Hepatocyte (in vitro differentiated cells): ENCODE results near the gene FAM237B. TPM values are rescaled to one million over a fixed set of nuclear protein-coding genes. Genes with fewer than 3 reads are reported as not detected.

Experiments
- DNase-seq: peaks from one replicate; pipeline ENCODE4 v3.0.0-alpha.2; 2016; ENCODE audit warnings: low spot score
- H2AFZ ChIP-seq: fragments of 200-600 bp; sonication (generic); 2 replicates; pipeline ENCODE4 v1.6.0; 2016; ENCODE audit warnings: antibody characterized with exemption, mild to moderate bottlenecking
- H3K27ac ChIP-seq: fragments of 200-600 bp; sonication (generic); 2 replicates; pipeline ENCODE4 v1.5.1; 2016; ENCODE audit warnings: mild to moderate bottlenecking
- H3K27me3 ChIP-seq: fragments of 200-600 bp; sonication (generic); 2 replicates; pipeline ENCODE4 v1.6.1; 2016
- H3K36me3 ChIP-seq: fragments of 200-600 bp; sonication (generic); replicated peaks from 2 replicates; pipeline ENCODE4 v1.5.1; 2016; ENCODE audit warnings: low read depth; ENCODE audit not compliant: insufficient read depth
- H3K4me1 ChIP-seq: fragments of 200-600 bp; sonication (generic); 2 replicates; pipeline ENCODE4 v1.5.1; 2016; ENCODE audit warnings: mild to moderate bottlenecking, moderate library complexity; ENCODE audit not compliant: insufficient read depth
- H3K4me2 ChIP-seq: fragments of 200-600 bp; sonication (generic); 2 replicates; pipeline ENCODE4 v1.6.0; 2016
- H3K4me3 ChIP-seq: fragments of 200-600 bp; sonication (generic); 2 replicates; pipeline ENCODE4 v1.5.1; 2016; ENCODE audit warnings: mild to moderate bottlenecking
- H3K79me2 ChIP-seq: fragments of 200-600 bp; sonication (generic); 2 replicates; pipeline ENCODE4 v1.6.0; 2017; ENCODE audit warnings: mild to moderate bottlenecking
- H3K9me2 ChIP-seq: fragments of 200-600 bp; sonication (generic); replicated peaks from 2 replicates; pipeline ENCODE4 v1.6.0; 2017; ENCODE audit warnings: mild to moderate bottlenecking; ENCODE audit not compliant: insufficient read depth
- H3K9me3 ChIP-seq: fragments of 200-600 bp; sonication (generic); 2 replicates; pipeline ENCODE4 v1.5.1; 2016; ENCODE audit warnings: low read depth, mild to moderate bottlenecking
- H4K20me1 ChIP-seq: fragments of 200-600 bp; sonication (generic); 2 replicates; pipeline ENCODE4 v1.6.0; 2016; ENCODE audit warnings: mild to moderate bottlenecking; ENCODE audit not compliant: insufficient read depth, poor library complexity, severe bottlenecking
- CTCF ChIP-seq: fragments of 200-600 bp; sonication (generic); IDR thresholded peaks from 2 replicates; pipeline ENCODE4 v1.5.1; 2016; ENCODE audit warnings: antibody characterized with exemption, mild to moderate bottlenecking; ENCODE audit not compliant: poor library complexity
- EZH2 ChIP-seq: fragments of 200-600 bp; sonication (generic); IDR thresholded peaks from 2 replicates; pipeline ENCODE4 v1.6.1; 2016; ENCODE audit warnings: antibody characterized with exemption, mild to moderate bottlenecking, borderline replicate concordance
- EZH2phosphoT487 ChIP-seq: fragments of 200-600 bp; sonication (generic); IDR thresholded peaks from one replicate; pipeline ENCODE4 v1.6.1; 2018; ENCODE audit warnings: antibody characterized with exemption, mild to moderate bottlenecking, low read depth, moderate library complexity; ENCODE audit not compliant: unreplicated experiment, severe bottlenecking
- WGBS: methylation state at CpG from one replicate; pipeline ENCODE4 v1.1.6; 2016; ENCODE audit warnings: low lambda C conversion rate; ENCODE audit errors: missing lambda C conversion rate; 5-methylcytosine and 5-hydroxymethylcytosine counted together
- polyA plus RNA-seq: library from polyadenylated mRNA; unstranded; fragments of >200 nt; fragmentation: Nextera tagmentation; extraction: Ambion mirVana; gene quantifications from 2 replicates; pipeline ENCODE4 v1.2.1, GENCODE V29; 2016
- total RNA-seq: library from RNA; depleted of rRNA; stranded (reverse); fragments of >200 nt; gene quantifications from 2 replicates; pipeline ENCODE4 v1.2.3, GENCODE V29; 2014

The FAM237B gene
- total and polyA plus RNA-seq, 2 experiments from 2014 or later: not detected

- Histone ChIP-seq H3K9me2 (no peaks in the 10 kb centered on the region), H3K4me3 (peak overlapping the region; percentile 51), H3K4me2 (peak overlapping the region; percentile 80), H3K27ac (no peak overlapping the region), H3K36me3 (no peaks in the 10 kb centered on the region), H3K9me3 (no peaks in the 10 kb centered on the region), H3K79me2 (peaks cover 57% of the 10 kb centered on the region), H4K20me1 (no peaks in the 10 kb centered on the region), H2AFZ (no peak overlapping the region), H3K4me1 (no peaks in the 10 kb centered on the region), H3K27me3 (no peaks in the 10 kb centered on the region)
- TF ChIP-seq EZH2phosphoT487: no peak
- TF ChIP-seq CTCF: no peak
- TF ChIP-seq EZH2: no peak
- DNase-seq: no peak
- WGBS: 91% methylated on average over 4 of the region's 4 CpGs
Observed at GRCh38 chr7:90347759-90348158, 26.7 kb upstream of the FAM237B start.

- Histone ChIP-seq H2AFZ (peak within 1 kb of the TSS; percentile 95), H3K9me2 (no peaks in the 10 kb centered on the region), H3K79me2 (peaks cover 46% of the 10 kb centered on the region), H3K4me3 (peak within 1 kb of the TSS; percentile 66), H3K36me3 (no peaks in the 10 kb centered on the region), H3K27ac (peak within 1 kb of the TSS; percentile 88), H3K4me2 (peak within 1 kb of the TSS; percentile 80), H4K20me1 (no peaks in the 10 kb centered on the region), H3K4me1 (no peaks in the 10 kb centered on the region), H3K27me3 (no peaks in the 10 kb centered on the region), H3K9me3 (no peaks in the 10 kb centered on the region)
- DNase-seq: peak; percentile 98
- TF ChIP-seq EZH2 (no peak), CTCF (peak; percentile 56)
- WGBS: under 1% methylated on average over 37 of the region's 37 CpGs
Observed at GRCh38 chr7:90346336-90347125, 25.4 kb upstream of the FAM237B start, which contains the start of gene GTPBP10. Gene GTPBP10 (plus strand): TSS chr7:90346716. CDS start chr7:90346742, 26 bp downstream.

GRCh38 chr7:90345595-90346335, 24.7 kb upstream of the FAM237B start:
- whole genome bisulfite sequencing: 7% methylated on average over 18 of the region's 18 CpGs
- Histone ChIP-seq H3K4me2 (peak overlapping the region; percentile 75), H2AFZ (peak overlapping the region; percentile 95), H3K9me3 (no peaks in the 10 kb centered on the region), H3K27me3 (no peaks in the 10 kb centered on the region), H3K4me1 (no peaks in the 10 kb centered on the region), H3K36me3 (no peaks in the 10 kb centered on the region), H3K9me2 (no peaks in the 10 kb centered on the region), H3K27ac (peak overlapping the region; percentile 84), H4K20me1 (no peaks in the 10 kb centered on the region), H3K79me2 (peaks cover 38% of the 10 kb centered on the region), H3K4me3 (peak overlapping the region; percentile 66)
- DNase-seq: peak; percentile 41
- TF ChIP-seq EZH2 (no peak), CTCF (no peak), EZH2phosphoT487 (no peak)
